NK-92 treated with Interleukin-12 subunit alpha and Interleukin-12 subunit beta, amount 100 ng/mL, for 24 hours (cell line): ENCODE data around the gene HNRNPA1.
A peak's percentile ranks its signal among the peaks of the same experiment; 100 is the strongest.
"Not testable (repeated sequence)": the region's sequence is repeated elsewhere in the genome, so short reads cannot be mapped to it uniquely, and the experiment has no call there.

Source experiments
- DNase-seq: peaks from one replicate; lab custom pipeline; 2025; lab: John Stamatoyannopoulos, UW

The HNRNPA1 gene

DNA sequence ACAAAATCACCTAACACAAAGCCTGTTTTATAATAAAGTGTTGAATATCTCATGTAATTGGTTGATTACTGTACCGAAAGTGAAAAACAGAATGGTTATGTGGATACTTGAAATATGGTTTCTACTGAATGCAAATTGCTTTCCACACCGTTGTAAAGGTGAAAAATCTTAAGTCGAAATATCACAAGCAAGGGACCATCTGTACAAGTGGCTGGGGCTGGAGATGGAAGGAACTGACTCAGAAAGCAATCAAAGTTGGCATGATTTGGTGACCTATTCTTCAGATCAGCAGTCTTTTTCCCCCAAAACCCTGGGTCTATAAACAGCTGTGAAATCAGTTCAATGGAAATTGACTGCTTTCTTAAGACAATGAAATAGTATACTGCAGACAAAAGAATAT lies 4.2 kb upstream of the HNRNPA1 start:
- no peak for DNase-seq

DNA sequence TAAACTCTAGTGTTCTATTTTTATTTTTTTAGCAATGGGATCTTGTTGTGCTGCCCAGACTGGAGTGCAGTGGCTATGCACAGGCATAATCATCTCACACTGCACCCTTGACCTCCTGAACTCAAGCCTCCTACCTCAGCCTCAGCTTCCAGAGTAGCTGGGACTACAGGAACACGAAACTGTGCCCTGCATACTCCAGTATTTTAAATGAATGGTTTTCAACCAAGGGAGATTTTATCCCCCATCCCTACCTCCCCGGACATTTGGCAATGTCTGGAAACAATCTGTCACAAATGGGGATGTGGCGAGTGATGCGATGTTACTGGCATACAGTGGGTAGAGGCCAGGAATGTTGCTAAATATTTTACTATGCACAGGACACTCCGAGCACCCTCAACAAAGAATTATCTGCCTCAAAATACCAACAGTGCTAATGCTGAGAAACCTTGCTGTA lies 2.7 kb upstream of the HNRNPA1 start:
- no peak for DNase-seq

DNA sequence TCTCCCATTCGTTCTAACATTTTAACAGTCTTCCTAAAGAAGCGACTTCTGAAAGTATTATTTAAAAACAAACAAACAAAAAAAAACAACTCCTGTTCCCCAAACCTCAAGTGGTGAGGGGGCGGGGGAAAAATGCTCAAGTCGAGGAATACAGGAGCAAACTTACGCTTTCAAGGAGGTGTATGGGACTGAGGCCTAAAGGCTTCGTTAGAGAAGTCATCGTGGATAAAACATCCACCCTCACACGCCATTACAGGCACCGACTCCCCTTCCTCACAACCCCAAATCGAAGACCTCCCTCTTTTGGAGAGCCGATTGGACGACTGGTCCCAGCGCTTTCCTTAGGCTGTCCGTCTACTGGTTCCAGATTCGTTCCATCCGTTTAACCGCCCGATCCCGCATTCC lies 1.3 kb upstream of the HNRNPA1 start:
- no peak for DNase-seq

DNA sequence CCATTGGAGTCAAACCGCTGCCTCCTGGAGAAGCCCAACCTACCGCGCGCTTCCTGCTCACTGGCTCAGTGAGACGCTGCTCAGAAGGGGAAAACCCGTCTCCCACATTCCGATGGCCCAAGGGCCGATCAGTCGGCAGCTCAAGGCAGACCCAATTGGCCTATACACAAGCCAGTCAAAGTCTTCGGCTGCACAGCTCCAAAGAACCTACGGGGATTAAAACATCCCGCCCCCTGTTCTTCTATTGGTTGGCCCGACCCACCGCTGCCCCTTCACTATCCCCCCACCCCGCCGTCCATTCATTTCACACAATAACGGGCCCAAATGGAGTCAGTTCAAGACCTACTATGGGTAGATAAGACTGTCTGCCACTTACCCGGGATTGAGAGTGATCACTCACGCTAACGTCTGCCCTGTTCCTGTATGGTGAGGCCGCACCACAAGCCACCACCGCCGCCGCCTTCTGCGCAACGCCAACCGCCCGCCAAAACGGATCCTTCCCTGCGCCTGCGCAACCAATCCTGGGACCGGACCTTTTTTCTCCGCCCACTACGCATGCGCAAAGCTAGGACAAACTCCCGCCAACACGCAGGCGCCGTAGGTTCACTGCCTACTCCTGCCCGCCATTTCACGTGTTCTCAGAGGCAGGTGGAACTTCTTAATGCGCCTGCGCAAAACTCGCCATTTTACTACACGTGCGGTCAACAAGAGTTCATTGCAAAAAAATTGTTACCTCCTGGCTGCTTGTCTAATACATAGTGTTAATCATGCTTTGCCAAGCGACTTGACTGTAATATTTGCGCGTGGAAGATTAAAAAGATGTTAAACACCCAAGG lies 676 bp upstream of the HNRNPA1 start, which contains the start of gene CBX5:
TSS of gene CBX5 (minus strand) at position 491 of the 836 bp plus-strand sequence. CDS start 22,472 bp downstream, outside the sequence.
- DNase-seq: peak; percentile 95

DNA sequence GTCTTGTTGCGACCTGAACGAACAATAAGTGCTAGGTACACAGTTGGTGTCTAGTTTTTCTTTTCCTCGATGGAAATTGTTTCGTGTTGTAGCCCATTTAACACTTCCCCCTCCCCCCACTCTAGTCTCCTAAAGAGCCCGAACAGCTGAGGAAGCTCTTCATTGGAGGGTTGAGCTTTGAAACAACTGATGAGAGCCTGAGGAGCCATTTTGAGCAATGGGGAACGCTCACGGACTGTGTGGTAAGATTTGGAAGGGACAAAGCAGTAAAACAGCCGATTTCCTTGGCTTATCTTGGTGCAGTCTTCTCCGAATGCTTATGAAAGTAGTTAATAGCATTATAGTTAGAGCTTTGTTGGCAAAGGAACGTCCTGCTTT lies 724 bp downstream of the HNRNPA1 start:
- not testable (repeated sequence) for DNase-seq

DNA sequence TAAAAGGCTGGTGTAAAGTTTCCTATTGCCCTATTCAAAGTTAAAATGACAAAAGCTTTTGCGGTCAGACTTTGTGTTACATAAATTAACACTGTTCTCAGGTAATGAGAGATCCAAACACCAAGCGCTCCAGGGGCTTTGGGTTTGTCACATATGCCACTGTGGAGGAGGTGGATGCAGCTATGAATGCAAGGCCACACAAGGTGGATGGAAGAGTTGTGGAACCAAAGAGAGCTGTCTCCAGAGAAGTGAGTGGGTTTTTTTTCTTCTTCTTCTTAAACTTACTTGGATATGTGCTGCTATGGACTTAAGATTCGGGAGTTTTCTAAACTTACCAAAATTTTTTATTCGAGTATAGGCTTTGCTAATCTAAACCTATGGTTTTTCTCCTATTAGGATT lies 1.2 kb downstream of the HNRNPA1 start:
- not testable (repeated sequence) for DNase-seq

DNA sequence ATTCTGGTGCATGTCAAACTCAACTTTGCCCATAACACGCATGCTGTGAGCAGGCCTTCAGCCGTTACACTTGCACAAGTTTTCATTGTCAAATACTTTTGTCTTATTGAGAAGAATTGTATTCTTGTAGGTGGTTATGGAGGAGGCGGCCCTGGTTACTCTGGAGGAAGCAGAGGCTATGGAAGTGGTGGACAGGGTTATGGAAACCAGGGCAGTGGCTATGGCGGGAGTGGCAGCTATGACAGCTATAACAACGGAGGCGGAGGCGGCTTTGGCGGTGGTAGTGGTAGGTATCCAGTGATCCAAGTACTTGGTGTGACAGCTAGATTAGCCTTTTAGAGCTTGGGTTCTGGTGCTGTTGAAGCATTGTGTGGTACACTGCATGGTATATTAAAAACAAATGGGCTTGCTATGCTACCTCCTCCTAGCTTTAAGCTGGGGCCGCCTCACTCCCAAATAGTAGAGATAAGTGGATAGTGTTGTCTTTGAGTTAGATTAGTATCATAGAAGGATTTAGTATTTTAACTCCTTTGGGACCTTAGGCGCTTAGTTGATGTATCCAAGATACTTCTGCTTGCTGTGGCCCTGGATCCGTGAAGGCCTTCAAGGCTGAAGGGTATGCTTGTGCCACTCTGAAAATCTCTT lies 2.5 kb downstream of the HNRNPA1 start:
- DNase-seq: no peak

DNA sequence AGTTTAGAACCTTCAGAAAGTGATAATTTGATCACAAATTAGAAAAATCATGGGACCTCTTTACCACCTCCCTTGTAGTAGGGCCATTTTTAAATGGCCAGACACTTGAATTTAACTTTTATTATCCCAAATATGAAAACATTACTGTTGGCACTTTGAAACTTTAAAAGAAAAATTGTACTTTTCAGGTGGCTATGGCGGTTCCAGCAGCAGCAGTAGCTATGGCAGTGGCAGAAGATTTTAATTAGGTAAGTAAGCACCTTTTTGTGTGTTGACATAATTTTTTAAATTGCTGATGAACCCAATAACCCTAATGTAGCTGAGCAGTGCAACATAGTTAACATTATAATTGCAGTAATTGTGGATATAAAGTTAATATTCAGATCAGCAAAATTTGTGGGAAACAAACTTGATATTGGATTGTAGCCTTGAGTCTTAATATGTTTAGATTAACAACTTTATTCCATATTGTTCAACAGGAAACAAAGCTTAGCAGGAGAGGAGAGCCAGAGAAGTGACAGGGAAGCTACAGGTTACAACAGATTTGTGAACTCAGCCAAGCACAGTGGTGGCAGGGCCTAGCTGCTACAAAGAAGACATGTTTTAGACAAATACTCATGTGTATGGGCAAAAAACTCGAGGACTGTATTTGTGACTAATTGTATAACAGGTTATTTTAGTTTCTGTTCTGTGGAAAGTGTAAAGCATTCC lies 3.7 kb downstream of the HNRNPA1 start:
- not testable (repeated sequence) for DNase-seq

DNA sequence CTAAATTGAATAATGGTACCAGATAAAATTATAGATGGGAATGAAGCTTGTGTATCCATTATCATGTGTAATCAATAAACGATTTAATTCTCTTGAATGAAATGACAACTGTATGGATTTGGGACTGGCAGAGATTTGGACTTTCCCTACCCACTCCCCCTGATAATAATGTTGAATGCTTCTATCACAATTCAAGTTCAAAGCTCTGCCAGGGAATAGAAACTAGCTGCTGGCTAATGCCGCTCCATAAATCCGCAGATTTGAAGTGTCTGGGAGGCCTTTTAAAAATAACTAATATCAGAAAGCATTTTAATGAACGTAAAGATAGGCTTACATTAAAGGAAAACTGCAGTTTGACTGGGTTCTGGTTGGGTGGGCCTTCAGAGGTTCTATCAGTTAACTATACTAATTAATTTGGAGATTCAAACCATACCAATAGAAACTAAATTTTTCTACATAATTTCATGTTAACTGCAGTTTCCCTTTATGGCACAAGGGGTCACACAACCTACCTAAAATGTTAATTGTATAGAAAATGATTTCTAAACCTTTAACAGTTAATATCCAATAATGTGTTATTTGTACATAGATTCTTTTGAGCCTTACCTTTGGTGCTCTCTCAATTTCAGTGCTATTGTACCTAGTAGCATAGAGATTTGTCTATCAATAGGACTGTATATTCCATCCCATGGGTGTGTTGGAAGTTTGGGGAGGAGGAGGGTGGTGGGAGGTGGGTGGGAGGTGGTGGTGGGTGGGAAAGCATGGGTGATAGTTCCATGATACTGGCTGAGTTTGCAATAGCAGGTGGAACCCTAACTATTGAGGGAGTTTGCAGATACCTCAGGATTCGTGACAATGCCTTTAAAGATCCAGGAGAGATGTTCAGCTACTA lies 4.9 kb downstream of the HNRNPA1 start:
- no peak for DNase-seq

DNA sequence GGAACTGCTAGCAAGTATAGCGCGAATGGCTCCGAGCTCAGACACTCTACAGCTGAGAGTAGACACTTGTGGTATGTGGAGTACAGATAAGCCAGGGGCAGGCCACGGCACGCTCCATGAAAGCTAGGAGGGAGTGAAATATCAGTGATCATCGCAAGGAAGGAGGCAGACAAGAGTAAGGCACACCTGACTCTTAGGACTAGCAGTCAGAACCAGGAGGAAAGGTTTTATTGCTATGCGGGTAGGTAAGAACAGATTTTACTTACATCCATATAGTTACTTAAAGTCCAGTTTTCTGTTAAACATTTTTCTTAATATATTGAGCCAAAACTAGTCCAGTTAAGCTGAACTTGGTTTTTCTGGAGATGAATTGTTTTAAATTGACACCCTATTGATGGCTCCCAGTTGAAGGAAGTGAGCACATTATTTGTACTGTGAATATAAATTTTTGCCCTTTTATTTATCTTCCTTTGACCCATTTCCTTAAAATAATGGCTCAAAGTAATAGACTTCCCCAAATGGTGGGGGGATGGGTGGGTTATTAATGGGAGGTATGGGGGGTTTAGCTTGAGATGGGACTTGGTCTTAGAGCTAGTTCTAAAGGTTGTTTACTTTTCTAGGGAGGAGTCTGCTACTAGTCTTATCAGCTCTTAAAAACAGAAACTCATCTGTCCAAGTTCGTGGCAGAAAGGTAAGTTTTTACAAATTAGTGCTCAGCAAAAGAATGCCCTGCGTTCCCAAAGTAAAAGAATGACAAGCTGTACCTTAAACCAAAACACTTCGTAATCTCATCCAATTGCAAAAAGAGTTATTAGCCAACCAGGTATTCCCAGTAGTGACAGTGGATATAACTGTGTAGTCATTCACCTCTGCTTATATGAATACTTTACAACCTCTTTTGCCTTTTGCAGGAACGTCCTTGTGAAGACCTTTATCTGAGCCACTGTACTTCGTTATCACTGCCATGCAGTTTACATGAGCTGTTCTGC lies 5.8 kb downstream of the HNRNPA1 start:
- DNase-seq: no peak

DNA sequence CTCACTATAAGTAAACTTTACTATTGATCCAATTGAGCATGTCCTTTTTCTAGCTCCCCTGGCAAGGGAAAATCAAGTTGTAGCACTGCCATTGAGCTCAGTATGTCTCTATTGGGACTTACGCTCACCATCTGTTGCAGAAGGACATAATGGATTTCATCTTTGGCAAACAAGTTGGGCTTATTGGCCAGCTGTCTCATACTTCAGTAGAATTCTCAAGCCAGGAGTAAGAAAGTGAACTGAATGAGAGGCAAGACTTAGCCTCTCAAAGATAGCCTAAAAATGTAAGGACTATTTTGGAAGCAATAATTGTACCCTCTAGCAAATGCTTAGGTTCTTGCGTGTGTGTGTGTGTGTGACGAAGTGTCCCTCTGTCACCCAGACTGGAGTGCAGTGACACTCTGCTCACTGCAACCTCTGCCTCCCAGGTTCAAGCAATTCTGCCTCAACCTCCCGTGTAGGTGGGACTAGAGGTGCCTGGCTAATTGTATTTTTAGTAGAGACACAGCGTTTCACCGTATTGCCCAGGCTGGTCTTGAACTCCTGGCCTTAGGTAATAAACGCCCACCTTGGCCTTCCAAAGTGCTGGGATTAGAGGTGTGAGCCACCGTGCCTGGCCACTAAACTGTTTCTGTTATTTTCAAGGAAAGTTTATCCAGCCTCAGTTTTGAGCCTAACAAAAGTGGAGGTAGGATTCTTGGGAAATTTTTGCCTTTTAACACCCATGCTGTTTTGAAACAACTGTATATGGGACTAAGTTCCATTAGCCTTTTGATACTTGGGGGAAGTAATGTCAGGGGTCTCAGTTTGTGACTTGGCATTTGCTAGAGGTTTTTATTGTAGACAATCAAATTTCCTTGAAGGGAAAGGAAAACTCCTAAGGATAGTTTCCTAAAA lies 7.0 kb downstream of the HNRNPA1 start:
- DNase-seq: no peak

DNA sequence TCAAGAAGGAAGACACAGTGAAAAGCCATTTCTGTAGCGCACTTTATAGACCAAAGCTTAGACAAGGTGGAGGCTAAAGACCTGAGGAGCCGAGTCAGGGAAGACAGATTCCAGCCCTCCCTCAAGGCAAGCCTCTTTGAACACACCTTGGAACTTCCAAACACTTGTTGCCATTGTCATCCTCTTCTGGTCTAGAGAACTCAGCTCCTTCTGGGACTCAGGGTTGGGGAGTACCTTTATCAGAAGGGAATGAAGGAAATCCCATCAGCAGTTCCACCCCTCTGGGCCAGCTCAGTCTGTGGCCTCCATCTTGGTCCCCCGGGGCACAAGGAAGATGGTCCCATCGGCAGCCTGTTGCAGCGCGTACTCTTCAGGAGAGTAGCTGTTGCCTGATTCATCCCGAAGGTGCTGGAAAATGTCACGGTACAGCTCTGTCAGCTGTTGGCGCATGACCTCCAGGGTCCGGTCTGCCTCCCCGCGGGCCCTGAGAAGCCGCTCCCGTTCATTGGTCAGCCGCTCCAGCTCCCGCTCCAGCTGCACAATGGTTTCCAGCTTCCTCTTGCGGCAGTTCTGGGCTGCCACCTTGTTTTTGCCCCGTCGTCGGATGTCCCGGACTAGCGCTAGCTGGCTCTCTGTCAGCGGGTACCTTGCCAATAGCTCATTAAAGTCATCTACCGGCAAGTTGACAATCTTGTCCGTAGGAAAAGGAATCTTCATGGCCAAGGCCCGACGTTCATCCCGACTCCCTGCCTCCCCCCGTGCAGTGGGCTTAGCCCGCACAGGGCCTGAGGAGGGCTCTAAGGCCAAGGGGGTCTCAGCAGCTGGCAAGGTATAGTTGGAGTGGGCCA lies 11.8 kb downstream of the HNRNPA1 start:
- DNase-seq: no peak

DNA sequence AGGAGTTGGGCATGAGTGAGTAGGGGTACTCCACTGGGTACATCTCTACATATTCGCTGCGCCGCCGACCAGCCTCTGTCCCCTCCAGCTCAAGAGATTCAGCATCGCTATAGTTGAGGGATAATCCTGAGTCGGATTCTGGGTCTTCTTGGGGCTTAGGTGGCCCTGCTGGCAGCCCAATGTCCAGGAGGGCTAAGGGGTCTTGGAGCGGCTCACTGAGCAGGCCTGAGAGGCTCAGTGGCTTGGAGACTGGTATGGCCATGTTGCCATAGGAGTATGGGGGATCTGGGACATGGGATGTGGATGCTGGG lies 12.4 kb downstream of the HNRNPA1 start:
- DNase-seq: no peak

DNA sequence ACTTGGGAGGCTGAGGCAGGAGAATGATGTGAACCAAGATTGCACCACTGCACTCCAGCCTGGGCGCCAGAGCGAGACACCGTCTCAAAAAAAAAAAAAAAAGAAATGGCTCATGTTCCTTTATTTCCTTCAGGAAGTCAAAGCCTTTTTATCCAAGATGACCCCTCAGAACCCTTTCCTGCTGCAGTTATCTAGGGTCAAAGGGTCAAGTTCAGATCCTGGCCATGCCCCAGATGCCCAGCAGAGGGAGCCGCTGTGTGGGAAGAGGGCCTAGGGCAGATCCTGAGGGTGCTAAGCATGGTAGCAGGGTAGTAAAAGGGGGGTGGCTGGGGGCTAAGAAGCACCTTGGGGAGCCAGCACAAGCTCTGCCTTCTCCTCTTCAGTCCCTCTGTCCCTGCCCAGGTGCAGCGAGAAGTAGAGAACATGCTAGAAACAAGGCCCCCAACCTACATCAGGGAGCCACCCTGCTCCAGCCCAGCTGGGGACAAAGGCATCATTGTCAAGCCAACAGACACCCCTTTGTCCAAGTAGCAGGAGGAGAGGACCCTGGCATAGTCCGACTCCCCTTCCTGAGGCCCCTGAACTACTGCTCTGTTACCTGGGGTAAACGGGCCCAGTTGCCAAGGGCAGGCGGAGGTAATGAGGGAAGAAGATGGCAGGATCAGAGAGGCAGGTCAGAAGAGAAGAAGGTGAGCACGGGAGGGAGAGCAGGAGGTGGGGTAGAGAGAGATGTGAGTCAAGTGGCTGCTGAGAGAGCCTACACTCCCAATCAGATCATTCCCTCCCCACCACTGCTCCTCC lies 13.8 kb downstream of the HNRNPA1 start:
- peak; percentile 40 for DNase-seq

DNA sequence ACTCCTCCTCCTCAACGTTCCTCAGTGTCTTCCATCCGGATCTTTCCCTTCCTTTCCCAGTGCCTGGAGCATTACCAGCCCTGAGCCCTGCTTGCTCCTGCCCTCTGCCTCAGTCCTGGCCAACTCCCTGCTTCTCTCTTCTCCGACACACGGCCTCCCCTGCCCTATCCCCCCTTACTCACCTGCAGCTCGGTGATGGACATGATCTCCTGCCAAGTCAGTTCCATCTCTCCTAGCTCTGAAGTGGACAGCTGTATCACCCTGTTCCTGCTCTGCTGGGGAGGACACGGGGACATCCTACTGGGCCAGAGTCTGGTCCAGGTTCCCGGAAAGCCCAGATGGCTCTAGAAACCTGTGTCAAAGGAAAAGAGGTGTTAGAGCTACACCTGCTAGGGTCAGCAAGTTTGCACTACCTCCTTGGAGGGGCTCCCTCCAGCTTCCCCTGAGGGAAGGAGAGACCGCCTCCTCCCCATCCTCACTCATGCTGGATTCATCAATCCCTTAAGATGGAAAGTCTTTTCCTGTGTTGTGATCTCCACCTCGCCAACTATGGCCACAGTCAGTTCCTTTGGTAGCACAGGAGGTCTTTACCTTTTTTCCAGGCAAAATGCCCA lies 14.5 kb downstream of the HNRNPA1 start:
- no peak for DNase-seq

DNA sequence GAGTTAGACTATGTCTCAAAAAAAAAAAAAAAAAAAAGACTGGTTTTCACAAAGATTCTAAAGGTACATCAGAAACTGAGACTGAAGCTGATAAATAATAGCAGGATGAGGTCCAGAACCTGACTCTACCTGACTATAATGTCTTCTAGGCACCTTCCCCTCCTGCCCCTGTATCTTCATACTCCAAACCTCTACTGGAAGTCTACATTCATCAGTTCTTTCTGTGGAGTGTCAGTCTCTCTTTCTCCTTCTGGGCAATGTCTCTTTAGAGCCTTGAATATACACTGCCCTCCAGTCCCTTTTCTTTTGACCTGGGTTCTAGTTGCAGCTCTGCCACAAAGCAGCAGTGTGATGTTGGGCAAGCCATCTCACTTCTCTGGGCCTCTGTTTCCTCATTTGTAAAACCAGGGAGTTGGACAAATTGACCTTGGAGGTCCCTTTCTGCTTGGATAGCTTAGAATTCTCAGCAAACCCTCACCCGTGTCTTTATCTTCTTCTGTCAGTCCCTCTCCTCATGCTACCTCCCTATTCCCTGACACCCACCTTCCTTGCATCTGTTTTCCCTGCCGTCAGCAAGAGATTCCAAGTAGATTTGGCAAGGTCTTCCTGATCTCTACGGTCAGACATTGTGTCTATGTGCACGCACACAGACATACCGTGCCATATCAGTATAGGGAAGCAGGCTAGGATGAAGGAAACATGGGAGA lies 16.0 kb downstream of the HNRNPA1 start:
- DNase-seq: no peak

DNA sequence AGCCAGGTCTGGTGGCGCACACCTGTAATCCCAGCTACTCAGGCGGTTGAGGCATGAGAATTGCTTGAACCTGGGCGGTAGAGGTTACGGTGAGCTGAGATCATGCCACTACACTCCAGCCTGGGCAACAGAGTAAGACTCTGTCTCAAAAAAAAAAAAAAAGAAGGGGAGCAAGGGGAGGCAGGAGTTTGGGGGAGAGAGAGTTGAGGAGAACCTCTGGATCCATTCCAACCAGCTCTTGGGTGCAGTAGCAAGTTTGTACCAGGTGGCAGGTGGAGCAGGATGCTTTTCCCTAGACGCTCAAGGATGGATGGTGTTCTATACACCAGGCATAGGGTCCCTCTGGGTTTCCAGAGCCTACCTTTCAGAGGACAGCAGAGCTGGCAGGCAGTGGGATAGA lies 18.4 kb downstream of the HNRNPA1 start:
- no peak for DNase-seq
